NCI-H187 (cell line): ENCODE measurements around the gene RBCK1.
A peak's percentile ranks its signal among the peaks of the same experiment; 100 is the strongest.
"Not testable (repeated sequence)": the region's sequence is repeated elsewhere in the genome, so short reads cannot be mapped to it uniquely, and the experiment has no call there.

Experiments used
- DNase-seq, 2 experiments: peaks; one replicate each; lab custom pipeline; 2025; lab: John Stamatoyannopoulos, UW

The RBCK1 gene

DNA sequence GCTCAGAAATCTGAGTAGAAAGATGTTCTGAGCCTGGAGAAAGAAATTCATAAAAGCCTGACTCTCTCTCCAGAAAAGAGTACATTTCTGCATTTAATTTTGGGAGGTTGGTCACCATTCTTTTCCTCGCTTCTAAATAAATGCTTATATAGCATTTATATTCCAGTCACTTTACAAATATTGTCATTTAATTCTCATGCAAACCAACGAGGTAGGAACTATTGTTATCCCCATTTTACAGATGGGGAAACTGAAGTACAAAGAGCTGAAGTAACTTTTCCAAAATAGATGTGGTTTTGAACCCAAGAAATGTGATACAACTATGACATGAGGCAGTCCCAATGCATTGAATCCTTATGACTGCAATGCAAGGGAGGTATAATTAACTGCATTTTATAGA lies 32.0 kb upstream of the RBCK1 start:
- no peak for DNase-seq

DNA sequence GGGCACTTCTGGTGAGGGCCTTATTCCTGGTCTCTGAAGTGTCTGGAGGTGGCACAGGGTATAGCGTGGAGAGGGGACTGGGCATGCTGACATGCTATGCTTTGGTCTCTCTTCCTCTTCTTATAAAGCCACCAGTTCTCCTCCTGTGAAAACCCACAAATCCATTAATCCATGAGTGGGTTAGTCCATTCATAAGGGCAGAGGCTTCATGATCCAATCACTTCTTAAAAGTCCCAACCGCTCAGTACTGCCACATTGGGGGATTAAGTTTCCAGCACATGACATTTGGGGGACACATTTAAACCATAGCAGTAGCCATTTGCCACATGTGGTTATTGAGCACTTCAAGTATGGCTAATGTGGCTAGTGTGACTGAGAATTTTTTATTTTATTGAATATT lies 31.3 kb upstream of the RBCK1 start:
- no peak for DNase-seq

DNA sequence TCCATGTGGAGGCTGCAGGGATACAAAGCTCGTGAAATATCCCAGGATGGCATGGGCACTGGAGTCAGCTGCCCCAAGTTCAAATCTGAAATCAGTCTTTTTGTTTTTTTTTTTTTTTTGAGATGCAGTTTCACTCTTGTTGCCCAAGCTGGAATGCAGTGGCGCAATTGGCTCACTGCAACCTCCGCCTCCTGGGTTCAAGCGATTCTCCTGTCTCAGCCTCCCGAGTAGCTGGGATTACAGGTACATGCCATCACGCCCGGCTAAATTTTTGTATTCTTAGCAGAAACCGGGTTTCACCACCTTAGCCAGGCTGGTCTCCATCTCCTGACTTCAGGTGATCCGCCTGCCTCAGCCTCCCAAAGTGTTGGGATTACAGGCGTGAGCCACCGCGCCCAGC lies 30.5 kb upstream of the RBCK1 start:
- not testable (repeated sequence) for DNase-seq

DNA sequence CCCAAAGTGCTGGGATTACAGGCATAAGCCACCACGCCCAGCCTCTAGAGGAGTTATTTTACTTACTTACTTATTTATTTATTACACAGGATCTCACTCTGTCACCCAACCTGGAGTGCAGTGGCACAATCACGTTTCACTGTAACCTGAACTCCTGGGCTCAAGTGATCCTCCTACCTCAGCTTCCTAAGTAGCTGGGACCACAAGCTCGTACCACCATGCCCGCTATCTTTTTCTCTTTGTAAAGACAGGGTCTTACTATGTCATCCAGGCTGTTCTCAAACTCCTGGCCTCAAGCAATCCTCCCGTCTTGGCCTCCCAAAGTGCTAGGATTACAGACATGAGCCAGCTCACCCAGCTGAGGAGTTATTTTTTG lies 29.1 kb upstream of the RBCK1 start:
- DNase-seq = no peak

DNA sequence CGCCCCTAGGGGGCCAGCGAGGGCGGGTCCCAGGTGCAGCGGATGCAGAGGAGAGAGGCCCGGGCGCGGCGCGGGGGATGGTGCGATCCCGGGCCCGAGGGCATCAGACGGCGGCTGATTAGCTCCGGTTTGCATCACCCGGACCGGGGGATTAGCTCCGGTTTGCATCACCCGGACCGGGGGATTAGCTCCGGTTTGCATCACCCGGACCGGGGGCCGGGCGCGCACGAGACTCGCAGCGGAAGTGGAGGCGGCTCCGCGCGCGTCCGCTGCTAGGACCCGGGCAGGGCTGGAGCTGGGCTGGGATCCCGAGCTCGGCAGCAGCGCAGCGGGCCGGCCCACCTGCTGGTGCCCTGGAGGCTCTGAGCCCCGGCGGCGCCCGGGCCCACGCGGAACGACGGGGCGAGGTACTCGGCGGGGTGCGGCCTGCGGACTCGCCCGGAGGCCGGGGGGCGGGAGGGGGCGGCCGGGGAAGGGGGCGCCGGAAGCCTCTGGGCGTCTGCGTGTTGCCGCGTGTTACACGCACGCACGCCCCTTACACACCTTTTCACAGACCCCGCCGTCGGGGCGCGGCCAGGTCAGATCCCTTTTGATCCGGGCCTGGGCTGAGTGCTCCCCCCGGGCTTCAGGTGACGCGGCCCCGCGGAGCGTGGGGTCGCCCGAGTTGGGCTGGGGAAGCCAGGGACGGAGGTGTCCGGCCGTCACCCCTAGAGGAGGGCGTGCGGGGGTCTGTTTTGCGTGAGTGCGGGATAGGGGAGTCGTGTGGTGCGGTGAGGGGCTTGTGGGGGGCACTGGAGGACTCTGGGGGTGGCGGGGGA lies 27.1 kb upstream of the RBCK1 start:
- DNase-seq = peak in 1 of 2 experiments; percentile 61

DNA sequence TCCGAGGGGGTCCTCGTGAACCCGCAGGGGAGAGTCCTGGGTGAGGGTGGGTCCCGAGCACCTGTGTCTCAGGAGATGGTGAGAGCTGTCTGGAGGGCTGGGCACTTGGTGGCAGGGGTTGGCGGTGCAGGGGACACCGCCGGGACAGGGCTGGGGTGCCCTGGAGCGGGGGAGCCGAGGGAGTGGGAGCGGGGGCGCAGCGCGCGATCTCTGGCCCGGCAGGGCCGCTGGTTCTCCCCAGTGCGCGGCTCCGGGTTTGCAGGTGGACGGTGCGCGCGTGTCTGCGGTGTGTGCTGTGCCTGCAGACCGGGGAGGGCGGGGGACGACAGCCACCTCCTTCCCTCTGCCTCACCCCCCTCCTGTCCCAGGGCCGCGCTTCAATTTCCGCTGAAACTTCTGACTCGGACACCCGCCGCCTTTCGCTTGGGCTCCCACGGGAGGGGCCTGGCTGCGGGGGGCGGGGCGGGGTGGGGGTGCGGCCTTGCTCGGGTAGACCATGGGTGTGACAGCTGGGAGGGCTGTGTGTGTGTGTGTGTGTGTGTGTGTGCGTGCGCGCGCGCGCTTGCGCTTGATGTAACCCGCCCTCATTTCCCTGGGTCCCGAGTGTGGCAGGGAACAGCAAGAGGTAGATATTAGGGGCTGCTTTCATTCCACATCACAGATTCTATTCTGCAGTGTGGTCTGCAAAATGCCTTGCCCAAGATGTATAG lies 26.4 kb upstream of the RBCK1 start:
- DNase-seq = no peak

DNA sequence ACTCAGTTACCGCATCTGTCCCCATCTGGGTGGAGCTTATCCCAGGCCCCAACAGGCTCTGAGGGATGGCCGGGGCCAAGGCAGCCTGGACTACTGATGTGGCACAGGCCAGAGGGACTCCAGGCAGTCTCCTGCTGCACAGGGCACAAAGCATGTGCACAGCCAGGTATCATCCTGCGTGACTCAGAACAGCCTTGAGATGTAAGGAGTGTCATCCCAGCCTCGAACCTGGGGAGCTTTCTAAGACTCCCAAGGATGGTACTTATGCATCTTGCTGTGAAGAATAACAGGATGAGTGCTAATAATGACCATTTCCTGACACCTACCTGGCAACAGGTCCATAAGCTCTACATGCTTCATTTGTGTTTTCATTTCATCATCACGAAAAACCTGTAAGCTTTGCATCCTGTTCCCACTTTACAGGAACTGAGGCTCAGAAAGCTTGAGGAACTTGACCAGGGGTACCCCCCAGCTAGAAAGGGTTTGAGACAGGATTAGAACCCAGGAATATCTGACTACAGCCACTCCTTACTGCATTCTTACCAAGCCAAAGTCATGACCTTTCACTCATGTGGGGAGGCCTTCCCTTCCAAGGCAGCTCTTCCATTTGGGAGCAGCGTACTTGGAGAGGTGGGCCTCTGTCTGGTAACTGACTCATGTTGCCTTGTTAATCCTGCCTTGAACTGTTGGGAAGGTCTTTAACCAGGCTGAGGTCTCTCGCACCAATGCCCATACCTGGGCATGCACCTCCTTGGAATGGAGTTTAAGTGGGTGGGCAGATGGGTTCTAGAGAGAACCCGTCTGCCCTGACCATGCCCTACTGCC lies 25.6 kb upstream of the RBCK1 start:
- no peak for DNase-seq

DNA sequence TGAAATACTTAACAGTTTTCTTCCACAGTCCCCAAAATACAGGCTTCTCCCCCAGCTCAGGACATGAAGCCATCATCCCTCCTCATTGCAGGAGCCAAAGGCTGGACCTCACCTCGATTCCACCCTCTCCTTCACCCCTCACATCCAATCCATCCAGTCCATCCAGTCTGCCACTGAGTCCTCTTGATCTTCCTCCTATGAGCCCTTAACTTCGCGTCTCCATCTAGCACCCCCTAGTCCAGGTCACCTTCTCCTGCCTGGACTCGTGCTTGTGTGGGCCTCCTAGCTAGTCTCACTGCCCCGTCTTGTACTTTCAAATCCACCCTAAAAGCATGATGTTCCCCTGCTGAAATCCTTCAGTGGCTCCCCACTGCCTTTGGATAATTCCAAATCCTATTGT lies 24.2 kb upstream of the RBCK1 start:
- no peak for DNase-seq

DNA sequence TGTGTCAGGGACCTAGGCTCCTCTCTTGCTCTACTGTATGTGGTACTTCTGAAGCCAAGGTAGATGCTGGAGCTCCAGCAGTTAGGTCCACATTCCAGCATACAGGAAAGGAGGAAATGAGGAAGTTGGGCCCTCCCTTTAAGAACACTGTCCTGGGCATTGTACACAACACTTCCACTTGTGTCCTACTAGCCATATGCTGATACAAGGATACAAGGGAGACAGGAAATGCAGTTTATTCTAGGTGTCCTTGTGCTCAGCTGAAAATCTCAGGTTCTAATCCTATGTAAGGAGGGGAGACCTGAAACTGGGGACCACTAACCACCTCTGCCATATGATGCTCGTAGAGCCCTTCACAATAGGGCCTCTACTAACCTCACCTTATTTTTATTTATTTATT lies 23.4 kb upstream of the RBCK1 start:
- DNase-seq = no peak

DNA sequence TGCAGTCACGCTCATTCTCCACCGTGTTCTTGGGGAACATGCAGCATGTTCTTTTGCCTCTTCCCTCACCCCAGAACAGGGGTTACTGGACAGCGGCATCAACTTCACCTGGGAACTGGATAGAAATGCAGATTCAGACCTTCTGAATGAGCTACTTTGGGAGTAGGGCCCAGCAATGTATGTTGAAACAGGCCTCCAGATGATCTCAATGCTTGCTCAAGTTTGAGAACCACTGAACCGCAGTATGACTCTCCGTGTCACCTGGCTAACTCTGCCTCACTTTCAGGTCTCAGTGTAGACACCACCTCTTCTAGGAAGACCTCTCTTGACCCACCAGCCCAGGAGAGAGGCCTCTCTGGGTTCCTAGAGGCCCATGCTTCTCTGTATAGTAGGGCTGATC lies 22.7 kb upstream of the RBCK1 start:
- DNase-seq = no peak

DNA sequence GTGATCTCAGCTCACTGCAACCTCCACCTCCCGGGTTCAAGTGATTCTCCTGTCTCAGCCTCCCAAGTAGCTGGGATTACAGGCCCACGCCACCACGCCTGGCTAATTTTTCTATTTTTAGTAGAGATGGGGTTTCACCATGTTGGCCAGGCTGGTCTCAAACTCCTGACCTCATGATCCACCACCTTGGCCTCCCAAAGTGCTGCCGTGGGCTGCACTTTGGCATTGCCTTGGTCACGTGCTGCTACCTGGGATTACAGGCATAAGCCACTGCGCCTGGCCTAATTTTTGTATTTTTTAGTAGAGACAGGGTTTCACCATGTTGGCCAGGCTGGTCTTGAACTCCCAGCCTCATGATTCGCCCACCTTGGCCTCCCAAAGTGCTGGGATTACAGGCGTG lies 21.5 kb upstream of the RBCK1 start:
- DNase-seq = not testable (repeated sequence)

DNA sequence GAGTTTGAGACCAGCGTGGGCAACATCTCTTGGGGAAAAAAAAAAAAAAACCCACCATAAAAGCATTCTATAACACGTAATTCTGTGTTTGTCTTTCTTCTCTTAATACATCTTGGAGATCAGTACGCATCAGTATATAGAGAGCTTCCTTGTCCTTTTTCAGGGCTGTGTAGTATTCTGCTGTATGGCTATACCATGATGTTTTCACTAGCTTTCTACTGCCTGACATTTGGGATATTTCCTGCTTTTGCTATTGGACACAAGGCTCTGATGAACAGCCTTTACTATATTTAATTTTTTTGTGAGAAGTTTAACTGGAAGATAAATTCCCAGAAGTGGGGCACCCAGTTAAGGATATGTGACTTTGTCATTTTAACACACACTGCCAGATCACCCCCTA lies 20.6 kb upstream of the RBCK1 start:
- no peak for DNase-seq

DNA sequence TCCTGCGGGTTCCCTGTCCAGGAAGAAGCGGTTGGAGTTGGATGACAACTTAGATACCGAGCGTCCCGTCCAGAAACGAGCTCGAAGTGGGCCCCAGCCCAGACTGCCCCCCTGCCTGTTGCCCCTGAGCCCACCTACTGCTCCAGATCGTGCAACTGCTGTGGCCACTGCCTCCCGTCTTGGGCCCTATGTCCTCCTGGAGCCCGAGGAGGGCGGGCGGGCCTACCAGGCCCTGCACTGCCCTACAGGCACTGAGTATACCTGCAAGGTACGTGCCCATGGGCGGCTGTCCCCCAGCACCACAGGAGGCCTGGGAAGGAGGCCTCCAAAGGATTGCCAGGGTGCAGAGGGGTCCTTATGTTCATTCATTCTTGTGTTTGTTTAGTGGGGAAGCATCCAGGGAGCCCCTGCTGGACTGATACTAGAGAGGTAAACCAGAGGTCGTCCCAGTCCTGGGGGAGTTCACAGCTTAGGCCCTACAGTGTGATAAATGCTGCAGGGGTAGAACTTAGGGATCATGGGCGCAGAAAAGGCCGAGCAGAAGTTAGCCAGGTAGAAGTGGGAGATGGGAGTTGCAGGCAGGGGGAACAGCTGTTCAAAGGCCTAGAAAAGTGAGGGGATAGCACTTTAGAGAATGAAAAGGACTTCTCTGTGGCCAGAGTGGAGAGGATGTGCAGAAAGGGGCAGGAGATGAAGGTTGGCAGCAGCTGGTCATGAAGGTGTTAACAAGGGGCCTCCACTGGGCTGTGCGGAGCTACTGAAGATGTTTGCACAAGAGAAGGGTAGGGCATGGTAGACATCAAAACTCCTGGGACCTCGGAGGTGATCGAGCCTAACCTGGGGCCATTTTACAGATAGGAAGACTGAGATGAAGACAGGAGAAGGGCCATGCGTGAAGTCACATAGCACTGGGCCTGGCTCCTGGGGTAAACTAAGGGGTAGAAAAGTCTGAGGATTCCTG lies 19.8 kb upstream of the RBCK1 start:
- no peak for DNase-seq

DNA sequence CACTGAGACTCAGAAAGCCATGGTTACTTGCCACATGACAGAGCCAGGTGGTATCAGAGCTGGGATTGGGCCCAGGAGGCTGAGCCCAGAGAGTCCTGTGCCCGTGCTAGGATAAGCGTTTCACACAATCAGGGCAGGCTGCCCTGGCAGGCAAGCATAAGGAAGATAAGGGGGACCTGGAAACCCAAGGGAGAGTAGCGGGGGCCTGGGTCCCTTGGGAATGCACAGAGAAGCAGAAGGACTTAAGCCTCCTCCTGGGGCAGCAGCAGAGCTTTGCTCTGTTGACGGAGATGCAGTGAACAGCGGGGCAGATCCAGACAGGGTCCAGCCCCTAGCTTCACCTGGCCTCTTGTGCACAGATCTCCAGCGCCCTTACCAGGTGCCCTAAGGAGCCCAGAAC lies 18.9 kb upstream of the RBCK1 start:
- DNase-seq = no peak

DNA sequence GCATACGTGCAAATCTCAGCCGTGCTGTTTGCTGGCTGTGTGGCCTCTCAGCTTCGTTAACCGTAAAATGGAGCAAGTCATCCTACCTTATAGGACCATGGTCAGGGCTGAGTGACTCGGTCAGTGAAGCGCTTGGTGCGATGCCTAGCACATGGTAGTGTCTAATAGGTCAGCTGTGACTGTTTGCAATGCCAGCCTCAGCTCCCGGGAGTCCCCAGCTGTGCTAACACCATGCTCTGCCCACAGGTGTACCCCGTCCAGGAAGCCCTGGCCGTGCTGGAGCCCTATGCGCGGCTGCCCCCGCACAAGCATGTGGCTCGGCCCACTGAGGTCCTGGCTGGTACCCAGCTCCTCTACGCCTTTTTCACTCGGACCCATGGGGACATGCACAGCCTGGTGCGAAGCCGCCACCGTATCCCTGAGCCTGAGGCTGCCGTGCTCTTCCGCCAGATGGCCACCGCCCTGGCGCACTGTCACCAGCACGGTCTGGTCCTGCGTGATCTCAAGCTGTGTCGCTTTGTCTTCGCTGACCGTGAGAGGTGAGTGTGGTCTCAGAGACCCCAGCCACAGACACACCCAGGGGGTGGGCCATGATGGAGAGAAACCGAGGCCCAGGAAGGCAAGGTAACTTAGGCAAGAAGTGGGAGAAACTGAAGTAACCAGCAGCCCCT lies 16.9 kb upstream of the RBCK1 start:
- DNase-seq = no peak

DNA sequence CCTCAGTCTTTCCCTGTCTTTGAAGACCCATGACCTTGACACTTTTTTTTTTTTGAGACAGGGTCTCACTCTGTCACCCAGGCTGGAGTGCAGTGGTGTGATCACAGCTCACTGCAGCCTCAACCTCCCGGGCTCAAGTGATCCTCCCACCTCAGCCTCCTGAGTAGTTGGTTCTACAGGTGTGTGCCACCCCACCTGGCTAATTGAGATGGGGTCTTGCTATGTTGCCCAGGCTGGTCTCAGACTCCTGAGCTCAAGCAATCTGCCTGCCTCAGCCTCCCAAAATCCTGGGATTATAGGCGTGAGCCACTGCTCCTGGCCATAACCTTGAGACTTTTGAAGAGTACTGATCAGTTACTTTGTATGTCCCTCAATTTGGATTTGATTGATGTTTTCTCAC lies 14.8 kb upstream of the RBCK1 start:
- not testable (repeated sequence) for DNase-seq

DNA sequence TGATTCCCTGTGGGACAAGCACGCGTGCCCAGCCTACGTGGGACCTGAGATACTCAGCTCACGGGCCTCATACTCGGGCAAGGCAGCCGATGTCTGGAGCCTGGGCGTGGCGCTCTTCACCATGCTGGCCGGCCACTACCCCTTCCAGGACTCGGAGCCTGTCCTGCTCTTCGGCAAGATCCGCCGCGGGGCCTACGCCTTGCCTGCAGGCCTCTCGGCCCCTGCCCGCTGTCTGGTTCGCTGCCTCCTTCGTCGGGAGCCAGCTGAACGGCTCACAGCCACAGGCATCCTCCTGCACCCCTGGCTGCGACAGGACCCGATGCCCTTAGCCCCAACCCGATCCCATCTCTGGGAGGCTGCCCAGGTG lies 11.9 kb upstream of the RBCK1 start:
- no peak for DNase-seq

DNA sequence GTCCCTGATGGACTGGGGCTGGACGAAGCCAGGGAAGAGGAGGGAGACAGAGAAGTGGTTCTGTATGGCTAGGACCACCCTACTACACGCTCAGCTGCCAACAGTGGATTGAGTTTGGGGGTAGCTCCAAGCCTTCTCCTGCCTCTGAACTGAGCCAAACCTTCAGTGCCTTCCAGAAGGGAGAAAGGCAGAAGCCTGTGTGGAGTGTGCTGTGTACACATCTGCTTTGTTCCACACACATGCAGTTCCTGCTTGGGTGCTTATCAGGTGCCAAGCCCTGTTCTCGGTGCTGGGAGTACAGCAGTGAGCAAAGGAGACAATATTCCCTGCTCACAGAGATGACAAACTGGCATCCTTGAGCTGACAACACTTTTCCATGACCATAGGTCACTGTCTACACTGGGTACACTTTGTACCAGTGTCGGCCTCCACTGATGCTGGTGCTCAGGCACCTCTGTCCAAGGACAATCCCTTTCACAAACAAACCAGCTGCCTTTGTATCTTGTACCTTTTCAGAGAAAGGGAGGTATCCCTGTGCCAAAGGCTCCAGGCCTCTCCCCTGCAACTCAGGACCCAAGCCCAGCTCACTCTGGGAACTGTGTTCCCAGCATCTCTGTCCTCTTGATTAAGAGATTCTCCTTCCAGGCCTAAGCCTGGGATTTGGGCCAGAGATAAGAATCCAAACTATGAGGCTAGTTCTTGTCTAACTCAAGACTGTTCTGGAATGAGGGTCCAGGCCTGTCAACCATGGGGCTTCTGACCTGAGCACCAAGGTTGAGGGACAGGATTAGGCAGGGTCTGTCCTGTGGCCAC lies 11.3 kb upstream of the RBCK1 start:
- no peak for DNase-seq

DNA sequence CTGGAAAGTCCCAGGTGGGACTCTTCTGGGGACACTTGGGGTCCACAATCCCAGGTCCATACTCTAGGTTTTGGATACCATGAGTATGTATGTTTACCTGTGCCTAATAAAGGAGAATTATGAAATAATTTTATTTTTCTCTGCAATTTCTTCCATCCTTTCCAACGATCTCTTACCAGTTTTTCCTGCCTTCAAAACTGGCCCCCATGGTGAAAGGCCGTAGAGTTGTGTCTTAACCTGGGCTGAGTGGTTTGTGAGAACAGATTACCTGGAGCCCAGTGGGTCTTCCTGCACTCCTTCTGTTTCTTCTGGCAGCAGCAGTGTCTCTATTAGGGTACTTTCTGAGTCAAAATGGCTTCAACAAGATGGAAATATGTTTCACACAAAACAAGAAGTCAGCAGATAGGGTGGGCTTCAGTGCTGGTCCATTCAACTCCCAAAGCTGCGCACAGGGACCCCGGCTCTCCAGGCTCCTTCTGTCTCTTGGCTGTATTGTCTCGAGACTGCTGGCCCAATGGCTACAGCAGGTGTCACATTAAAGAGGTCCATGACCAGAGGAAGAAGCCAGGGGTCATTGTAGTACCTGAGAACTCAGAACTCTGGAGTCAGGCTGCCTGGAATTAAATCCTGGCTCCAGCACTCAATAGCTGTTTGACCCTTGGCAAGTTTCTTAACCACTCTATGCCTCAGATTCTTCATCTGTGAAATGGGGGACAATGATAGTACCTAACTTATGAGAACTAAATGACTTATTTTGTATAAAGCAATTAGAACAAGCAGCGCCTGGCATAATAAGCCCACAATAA lies 10.5 kb upstream of the RBCK1 start:
- DNase-seq = no peak
